Purkinje cell (primary cell): Measurements from ENCODE around the gene DLGAP1. TPM values are rescaled to one million over a fixed set of nuclear protein-coding genes. Genes with fewer than 3 reads are reported as not detected.

Experiments used
- polyA plus RNA-seq: library from polyadenylated mRNA; unstranded; fragments of >200 nt; fragmentation: Nextera tagmentation; gene quantifications from 2 replicates; pipeline ENCODE4 v1.2.1, GENCODE V29; 2014

DLGAP1 gene
- 109 and 112 TPM in 2 replicates for polyA plus RNA-seq

GRCh38 chr18:4455113-4455811 is at the start of gene DLGAP1:
Gene DLGAP1, minus strand, starts transcription at chr18:4455307.

GRCh38 chr18:3450012-3450798 is 1004.9 kb downstream of the DLGAP1 start, which contains the start of gene TGIF1:
Gene TGIF1, plus strand, starts transcription at chr18:3450172. Its CDS starts 318 bp downstream, at chr18:3450490.

